Measurements from ENCODE around the gene PCNX2. TPM values are rescaled to one million over a fixed set of nuclear protein-coding genes. Genes with fewer than 3 reads are reported as not detected.
"Not testable (repeated sequence)": the region's sequence is repeated elsewhere in the genome, so short reads cannot be mapped to it uniquely, and the experiment has no call there.

PCNX2 gene
- polyA plus RNA-seq, 4 donors, result 11.6 to 18.9 (median 16.2) TPM

- DNase-seq (ENCODE audit: low read depth in 4 of 4, low spot score in 3 of 4), result no peak
Measured at GRCh38 chr1:233233508-233234040, 62.0 kb downstream of the PCNX2 start.

DNA sequence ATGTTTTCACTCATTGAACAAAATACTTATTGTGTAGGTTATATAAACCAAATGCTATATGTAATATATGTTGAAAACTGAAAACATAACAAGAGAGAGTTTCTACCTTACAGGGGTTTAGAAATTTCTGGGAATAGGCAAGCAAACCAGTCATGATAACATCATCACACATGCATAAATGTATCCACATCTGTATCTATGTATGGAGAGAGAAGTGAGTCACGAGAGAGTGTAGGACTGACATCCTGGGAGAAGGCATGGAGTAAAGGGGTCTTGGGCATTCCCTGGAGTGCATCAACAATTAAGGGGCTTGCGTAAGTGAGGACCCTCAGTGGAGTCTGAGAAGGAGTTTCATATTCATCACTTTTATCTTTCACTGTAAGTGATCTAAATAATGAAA is 65.5 kb downstream of the PCNX2 start:
- DNase-seq (ENCODE audit: low read depth in 4 of 4, low spot score in 3 of 4), result no peak

- no peak for DNase-seq (ENCODE audit: low read depth in 4 of 4, low spot score in 3 of 4)
Measured at GRCh38 chr1:233229288-233229687, 66.2 kb downstream of the PCNX2 start.

GRCh38 chr1:233227930-233228465 is 67.5 kb downstream of the PCNX2 start:
- DNase-seq (ENCODE audit: low read depth in 4 of 4, low spot score in 3 of 4), result no peak

GRCh38 chr1:233224311-233224710 is 71.2 kb downstream of the PCNX2 start:
- no peak for DNase-seq (ENCODE audit: low read depth in 4 of 4, low spot score in 3 of 4)

GRCh38 chr1:233217832-233218231 is 77.7 kb downstream of the PCNX2 start:
- DNase-seq (ENCODE audit: low read depth in 4 of 4, low spot score in 3 of 4), result no peak

- DNase-seq (ENCODE audit: low read depth in 4 of 4, low spot score in 3 of 4), result no peak
Measured at GRCh38 chr1:233216009-233216408, 79.5 kb downstream of the PCNX2 start.

GRCh38 chr1:233215135-233215760 is 80.3 kb downstream of the PCNX2 start:
- no peak for DNase-seq (ENCODE audit: low read depth in 4 of 4, low spot score in 3 of 4)

- no peak for DNase-seq (ENCODE audit: low read depth in 4 of 4, low spot score in 3 of 4)
Measured at GRCh38 chr1:233211595-233211994, 83.9 kb downstream of the PCNX2 start.

DNA sequence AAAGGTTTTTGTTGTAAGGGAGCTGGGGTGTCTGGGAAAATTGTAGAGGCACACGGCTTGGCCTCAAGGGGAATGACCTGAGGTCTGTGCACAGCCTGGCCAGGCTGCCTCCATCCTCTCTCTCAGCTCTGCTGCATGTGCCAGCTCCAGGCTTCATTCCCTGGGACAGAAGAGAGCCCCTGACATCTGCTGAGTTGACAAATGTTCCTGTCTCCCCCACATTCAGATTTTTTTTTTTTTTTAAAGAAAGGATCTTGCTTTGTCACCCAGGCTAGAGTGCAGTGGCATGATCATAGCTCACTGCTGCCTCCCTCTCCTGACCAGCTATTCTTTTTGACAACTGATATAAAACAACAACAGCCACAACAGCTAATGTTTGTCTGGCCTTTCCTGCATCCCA is 84.4 kb downstream of the PCNX2 start:
- no peak for DNase-seq (ENCODE audit: low read depth in 4 of 4, low spot score in 3 of 4)

DNA sequence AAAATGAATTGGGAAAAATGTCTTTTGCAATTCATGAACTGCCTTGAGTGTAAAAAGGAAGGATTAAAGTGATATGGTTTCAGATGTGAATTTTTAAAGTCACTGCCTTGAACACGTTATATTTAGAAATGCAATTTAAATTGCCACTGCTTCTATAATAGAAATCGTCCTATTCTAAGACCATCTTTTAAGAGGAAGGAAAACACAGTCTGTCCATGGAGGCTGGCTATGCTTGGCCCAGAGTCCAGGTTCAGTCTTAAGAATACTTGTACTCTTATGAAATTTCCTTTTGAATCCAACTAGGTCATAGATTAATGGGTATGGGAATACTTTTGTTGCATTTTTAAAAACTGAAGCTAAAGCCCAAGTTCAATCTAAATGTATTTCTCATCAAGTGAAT is 86.0 kb downstream of the PCNX2 start:
- no peak for DNase-seq (ENCODE audit: low read depth in 4 of 4, low spot score in 3 of 4)

DNA sequence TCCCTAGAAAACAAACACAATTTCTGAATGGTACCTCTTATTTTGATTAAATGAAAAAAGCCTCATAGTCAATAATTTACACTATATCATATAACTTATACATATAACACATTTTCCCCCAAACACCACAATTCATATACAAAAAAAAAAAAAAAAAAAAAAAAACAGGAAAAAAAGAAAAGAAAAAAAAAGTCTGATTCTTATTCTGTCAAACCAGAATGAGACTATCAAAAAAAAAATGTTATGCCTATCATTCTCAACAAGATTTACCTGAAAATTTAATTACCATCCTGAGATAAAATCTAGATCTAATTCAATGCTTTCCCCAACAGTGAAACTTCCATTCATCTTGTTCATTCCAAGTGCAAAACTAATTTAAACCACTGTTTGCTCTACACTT is 86.8 kb downstream of the PCNX2 start:
- no peak for DNase-seq (ENCODE audit: low read depth in 4 of 4, low spot score in 3 of 4)

DNA sequence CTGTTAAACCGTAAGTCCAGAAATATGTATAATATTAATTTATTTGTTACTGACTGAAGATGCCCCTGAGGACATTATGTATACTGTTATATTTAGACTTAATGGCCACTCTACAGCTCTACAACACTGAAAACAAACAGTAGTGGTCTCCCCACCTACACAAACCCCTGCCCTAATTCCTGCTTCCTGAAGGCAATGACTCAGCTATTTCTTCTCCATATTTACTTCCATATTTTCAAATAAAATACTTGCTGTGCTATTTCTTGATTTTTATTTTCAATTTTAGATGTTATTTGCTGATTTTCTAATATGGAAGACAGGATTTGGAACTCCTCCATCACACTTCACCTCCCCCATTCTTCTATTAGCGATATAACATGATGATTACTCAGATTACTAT is 97.6 kb downstream of the PCNX2 start:
- DNase-seq (ENCODE audit: low read depth in 4 of 4, low spot score in 3 of 4), result no peak

- no peak for DNase-seq (ENCODE audit: low read depth in 4 of 4, low spot score in 3 of 4)
Measured at GRCh38 chr1:233193741-233194140, 101.8 kb downstream of the PCNX2 start.

DNA sequence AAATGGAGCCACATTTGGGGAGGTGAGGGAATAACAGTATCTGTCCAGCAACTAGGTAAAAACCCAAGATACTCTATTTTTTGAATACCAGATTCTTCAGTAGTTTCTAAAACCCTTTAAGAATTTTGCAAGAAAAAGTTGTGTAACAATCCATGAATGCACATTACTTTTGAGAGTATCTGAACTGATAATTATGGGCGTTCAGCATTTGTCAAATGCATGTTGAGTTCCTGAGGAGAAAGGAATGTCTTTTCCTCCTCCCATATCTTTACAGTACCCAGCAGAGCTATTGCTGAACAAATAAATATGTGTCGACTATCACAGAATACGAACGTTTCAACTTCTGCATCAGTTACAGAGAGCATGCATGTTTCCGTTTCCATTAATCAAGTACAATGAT is 104.5 kb downstream of the PCNX2 start:
- DNase-seq (ENCODE audit: low read depth in 4 of 4, low spot score in 3 of 4), result no peak

DNA sequence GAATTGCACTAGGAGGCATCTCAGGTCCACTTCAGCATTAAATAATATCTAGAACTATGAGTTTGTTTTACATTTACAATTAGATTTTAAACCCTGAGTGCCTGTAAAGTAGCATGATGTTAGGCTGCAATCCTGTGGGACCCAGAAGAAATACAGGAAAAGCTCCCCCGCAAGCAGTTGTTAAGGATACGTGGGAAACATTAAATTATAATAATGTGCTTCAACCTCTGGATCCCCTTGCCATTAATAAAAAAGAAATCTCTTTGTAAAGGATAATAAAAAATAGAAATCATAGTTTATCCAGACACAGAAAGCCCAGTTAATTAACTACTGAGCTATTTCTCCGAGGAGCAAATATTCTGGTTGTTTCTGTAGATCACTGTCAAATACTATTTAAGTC is 106.0 kb downstream of the PCNX2 start:
- peak in 2 of 4 donors; percentile 16 to 26 for DNase-seq (ENCODE audit: low read depth in 4 of 4, low spot score in 3 of 4)

GRCh38 chr1:233188061-233188460 is 107.5 kb downstream of the PCNX2 start:
- DNase-seq (ENCODE audit: low read depth in 4 of 4, low spot score in 3 of 4), result no peak

- no peak for DNase-seq (ENCODE audit: low read depth in 4 of 4, low spot score in 3 of 4)
Measured at GRCh38 chr1:233183226-233184020, 112.1 kb downstream of the PCNX2 start.

DNA sequence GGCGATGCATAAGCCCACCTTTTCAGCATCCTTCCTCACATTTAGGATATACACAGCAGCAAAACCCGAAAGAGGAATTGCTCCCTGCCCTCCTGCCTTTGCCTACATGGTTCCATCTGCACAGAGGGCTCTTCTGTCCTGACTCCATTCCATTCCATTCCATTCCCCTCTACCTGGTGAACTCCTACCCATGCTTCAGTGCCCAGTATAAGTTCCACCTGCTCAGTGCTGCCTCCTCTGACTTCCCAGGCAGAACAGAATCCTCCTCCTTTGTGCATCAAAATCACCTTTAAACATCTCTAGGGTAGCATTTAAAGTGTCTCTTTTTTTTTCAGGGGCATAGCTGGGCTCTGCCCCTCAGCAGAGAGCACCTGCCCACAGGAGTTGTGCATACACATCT is 112.9 kb downstream of the PCNX2 start:
- DNase-seq (ENCODE audit: low read depth in 4 of 4, low spot score in 3 of 4), result no peak

DNA sequence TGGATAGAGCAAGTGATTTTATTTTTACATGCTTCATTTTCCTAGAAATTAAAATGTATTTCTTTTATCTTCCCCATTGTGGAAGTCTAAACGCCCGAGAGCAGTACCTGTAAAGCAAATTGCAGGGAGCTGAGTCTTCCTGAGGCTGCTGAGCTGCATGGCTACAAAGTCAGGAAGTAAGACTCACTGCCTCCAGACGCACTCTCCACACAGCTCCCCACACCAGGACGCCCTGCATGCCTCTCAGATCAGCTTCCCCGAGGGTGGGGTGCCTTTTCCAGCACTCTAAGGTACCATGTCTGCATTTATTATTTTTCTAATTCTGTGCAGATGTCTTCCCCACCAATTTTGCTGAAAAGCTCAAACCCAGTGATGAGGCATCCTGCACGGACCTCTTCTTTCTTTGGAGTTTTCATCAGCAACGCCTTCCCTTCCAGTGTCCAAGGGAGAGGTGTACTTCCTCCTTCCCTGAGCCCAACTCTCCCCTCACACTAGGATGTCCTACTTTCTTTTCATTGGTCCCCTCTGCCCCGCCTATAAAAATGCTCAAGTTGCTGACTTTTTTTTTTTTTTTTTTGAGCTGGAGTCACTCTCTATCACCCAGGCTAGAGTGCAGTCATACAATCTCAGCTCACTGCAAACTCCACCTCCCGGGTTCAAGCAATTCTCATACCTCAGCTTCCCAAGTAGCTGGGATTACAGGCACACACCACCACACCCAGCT is 114.7 kb downstream of the PCNX2 start:
- no peak for DNase-seq (ENCODE audit: low read depth in 4 of 4, low spot score in 3 of 4)

DNA sequence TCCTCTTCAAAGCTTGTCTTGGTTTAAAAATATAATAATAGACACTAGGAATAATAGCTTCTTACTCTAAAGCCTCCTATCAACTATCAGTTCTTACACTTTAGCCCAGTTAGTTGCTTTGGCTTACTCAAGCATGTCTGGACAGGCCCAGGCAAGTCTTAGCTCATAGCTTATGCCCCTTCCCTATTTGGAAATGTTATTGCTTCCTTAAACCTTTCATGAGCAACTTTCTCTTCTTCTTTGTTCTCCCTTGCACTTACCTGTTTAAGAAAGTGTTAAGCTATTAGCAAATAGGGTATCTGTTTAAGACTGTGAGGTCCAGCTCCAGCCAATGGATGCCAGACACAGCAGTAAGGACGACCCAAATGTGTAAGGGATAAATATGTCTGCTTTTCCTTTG is 115.9 kb downstream of the PCNX2 start:
- DNase-seq (ENCODE audit: low read depth in 4 of 4, low spot score in 3 of 4), result not testable (repeated sequence)

Measured in left renal pelvis (tissue), 4 donors.